GM19395 (cell line): ENCODE results near the gene AIF1.
A peak's percentile ranks its signal among the peaks of the same experiment; 100 is the strongest.

Source experiments
- ATAC-seq: cut with Tn5 transposase; IDR thresholded peaks from one replicate; pipeline ENCODE4 v1.9.1; 2021; ENCODE audit warnings: mild to moderate bottlenecking, moderate library complexity; ENCODE audit not compliant: unreplicated experiment

AIF1 gene

GRCh38 chr6:31614684-31615578, at the start of gene AIF1:
AIF1 (plus strand) TSS chr6:31615234; CDS start chr6:31615330, 96 bp downstream.
- no peak for ATAC-seq

DNA sequence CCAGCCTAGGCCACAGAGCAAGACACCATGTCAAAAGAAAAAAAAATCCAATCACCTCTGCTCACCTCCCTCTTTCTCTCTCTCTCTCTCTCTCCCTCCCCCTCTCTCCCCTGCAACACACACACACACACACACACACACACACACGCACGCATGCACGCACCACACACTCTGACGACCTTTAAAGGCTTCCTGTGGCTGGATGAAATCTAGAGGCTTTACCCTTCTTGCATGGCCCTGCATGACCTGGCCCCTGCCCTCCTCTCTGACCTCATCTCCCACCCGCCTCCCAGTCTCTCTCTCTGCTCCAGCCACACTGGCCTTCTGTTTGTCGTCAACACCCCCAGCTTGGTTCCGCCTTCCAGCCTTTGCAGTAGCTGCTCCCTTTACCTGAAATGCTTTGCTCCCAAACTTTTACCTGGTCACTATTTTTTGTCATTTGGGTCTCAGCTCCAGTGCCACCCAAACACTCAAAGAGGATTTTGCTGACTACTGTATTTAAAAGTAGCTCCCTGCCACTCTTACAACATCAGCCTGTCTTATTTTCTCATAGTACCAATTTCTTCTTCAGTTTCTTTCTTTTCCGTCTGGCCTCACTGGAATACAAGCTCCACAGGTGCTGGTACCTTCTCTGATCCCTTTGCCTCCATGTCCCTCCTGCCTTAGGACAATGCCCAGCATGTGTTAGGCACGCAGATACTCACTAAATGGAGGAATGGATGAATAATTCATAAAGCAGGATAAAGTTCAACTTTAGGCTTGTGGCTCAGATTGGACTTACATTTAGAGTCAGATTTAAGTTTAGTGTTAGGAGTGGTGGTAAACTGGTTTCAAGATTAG, 47.3 kb upstream of the AIF1 start:
- ATAC-seq, result no peak

- peak; percentile 61 for ATAC-seq
Measured at GRCh38 chr6:31568537-31568961, 46.5 kb upstream of the AIF1 start.

GRCh38 chr6:31569861-31570536, 45.0 kb upstream of the AIF1 start:
- ATAC-seq, result no peak

DNA sequence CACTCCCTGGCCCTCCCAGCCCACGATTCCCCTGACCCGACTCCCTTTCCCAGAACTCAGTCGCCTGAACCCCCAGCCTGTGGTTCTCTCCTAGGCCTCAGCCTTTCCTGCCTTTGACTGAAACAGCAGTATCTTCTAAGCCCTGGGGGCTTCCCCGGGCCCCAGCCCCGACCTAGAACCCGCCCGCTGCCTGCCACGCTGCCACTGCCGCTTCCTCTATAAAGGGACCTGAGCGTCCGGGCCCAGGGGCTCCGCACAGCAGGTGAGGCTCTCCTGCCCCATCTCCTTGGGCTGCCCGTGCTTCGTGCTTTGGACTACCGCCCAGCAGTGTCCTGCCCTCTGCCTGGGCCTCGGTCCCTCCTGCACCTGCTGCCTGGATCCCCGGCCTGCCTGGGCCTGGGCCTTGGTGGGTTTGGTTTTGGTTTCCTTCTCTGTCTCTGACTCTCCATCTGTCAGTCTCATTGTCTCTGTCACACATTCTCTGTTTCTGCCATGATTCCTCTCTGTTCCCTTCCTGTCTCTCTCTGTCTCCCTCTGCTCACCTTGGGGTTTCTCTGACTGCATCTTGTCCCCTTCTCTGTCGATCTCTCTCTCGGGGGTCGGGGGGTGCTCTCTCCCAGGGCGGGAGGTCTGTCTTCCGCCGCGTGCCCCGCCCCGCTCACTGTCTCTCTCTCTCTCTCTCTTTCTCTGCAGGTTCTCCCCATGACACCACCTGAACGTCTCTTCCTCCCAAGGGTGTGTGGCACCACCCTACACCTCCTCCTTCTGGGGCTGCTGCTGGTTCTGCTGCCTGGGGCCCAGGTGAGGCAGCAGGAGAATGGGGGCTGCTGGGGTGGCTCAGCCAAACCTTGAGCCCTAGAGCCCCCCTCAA, 42.8 kb upstream of the AIF1 start, which contains the start of gene LTA:
TSS of gene LTA (plus strand) at position 249 of the 871 bp plus-strand sequence. CDS start at position 703, 454 bp downstream.
- peak; percentile 44 for ATAC-seq

- no peak for ATAC-seq
Measured at GRCh38 chr6:31573239-31574105, 41.6 kb upstream of the AIF1 start.

DNA sequence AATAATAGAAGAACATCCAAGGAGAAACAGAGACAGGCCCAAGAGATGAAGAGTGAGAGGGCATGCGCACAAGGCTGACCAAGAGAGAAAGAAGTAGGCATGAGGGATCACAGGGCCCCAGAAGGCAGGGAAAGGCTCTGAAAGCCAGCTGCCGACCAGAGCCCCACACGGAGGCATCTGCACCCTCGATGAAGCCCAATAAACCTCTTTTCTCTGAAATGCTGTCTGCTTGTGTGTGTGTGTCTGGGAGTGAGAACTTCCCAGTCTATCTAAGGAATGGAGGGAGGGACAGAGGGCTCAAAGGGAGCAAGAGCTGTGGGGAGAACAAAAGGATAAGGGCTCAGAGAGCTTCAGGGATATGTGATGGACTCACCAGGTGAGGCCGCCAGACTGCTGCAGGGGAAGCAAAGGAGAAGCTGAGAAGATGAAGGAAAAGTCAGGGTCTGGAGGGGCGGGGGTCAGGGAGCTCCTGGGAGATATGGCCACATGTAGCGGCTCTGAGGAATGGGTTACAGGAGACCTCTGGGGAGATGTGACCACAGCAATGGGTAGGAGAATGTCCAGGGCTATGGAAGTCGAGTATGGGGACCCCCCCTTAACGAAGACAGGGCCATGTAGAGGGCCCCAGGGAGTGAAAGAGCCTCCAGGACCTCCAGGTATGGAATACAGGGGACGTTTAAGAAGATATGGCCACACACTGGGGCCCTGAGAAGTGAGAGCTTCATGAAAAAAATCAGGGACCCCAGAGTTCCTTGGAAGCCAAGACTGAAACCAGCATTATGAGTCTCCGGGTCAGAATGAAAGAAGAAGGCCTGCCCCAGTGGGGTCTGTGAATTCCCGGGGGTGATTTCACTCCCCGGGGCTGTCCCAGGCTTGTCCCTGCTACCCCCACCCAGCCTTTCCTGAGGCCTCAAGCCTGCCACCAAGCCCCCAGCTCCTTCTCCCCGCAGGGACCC, 40.6 kb upstream of the AIF1 start:
- ATAC-seq, result no peak

- no peak for ATAC-seq
Measured at GRCh38 chr6:31575335-31575901, 39.6 kb upstream of the AIF1 start, which contains the start of gene TNF. TNF (plus strand) TSS chr6:31575565; CDS start chr6:31575742, 177 bp downstream.

- no peak for ATAC-seq
Measured at GRCh38 chr6:31575952-31576685, 38.9 kb upstream of the AIF1 start.

DNA sequence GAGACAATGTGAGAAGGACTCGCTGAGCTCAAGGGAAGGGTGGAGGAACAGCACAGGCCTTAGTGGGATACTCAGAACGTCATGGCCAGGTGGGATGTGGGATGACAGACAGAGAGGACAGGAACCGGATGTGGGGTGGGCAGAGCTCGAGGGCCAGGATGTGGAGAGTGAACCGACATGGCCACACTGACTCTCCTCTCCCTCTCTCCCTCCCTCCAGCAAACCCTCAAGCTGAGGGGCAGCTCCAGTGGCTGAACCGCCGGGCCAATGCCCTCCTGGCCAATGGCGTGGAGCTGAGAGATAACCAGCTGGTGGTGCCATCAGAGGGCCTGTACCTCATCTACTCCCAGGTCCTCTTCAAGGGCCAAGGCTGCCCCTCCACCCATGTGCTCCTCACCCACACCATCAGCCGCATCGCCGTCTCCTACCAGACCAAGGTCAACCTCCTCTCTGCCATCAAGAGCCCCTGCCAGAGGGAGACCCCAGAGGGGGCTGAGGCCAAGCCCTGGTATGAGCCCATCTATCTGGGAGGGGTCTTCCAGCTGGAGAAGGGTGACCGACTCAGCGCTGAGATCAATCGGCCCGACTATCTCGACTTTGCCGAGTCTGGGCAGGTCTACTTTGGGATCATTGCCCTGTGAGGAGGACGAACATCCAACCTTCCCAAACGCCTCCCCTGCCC, 38.0 kb upstream of the AIF1 start:
- no peak for ATAC-seq

GRCh38 chr6:31577579-31577966, 37.5 kb upstream of the AIF1 start:
- ATAC-seq, result no peak

DNA sequence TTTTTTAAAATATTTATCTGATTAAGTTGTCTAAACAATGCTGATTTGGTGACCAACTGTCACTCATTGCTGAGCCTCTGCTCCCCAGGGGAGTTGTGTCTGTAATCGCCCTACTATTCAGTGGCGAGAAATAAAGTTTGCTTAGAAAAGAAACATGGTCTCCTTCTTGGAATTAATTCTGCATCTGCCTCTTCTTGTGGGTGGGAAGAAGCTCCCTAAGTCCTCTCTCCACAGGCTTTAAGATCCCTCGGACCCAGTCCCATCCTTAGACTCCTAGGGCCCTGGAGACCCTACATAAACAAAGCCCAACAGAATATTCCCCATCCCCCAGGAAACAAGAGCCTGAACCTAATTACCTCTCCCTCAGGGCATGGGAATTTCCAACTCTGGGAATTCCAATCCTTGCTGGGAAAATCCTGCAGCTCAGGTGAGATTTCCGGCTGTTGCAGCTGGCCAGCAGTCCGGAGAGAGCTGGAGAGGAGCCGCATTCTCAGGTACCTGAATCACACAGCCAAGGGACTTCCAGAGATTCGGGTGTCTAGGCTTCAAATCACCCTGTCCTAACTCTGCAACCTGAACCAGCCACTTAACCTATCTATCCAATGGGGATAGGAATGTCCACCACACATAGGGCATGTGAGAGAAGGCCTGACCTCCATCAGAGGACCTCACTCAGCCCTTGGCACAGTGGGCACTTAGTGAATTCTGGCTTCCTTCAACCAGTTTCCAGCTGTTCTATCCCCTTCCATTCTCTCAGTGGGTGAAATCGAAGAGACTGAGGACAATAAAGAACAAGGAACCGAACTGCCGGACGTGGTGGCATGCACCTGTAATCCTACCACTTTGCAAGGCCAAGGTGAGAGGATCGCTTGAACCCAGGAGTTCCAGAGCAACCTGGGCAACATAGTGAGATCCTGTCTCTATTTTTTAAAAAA, 36.6 kb upstream of the AIF1 start:
- ATAC-seq, result no peak

DNA sequence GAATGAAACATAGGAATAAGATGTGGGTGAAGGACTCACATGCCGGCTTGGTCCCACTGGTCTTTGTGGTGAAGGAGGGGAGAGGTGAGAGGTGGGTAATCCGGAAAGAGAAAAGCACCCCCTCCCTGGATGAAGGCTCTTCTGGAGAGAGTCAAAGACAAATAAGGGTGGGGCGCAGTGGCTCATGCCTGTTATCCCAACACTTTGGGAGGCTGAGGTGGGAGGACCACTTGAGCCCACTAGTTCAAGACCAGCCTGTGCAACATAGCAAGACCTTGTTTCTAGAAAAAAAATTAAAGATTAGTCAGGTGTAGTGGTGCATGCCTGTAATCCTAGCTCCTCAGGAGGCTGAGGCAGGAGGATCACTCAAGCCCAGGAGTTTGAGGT, 35.9 kb upstream of the AIF1 start:
- no peak for ATAC-seq

DNA sequence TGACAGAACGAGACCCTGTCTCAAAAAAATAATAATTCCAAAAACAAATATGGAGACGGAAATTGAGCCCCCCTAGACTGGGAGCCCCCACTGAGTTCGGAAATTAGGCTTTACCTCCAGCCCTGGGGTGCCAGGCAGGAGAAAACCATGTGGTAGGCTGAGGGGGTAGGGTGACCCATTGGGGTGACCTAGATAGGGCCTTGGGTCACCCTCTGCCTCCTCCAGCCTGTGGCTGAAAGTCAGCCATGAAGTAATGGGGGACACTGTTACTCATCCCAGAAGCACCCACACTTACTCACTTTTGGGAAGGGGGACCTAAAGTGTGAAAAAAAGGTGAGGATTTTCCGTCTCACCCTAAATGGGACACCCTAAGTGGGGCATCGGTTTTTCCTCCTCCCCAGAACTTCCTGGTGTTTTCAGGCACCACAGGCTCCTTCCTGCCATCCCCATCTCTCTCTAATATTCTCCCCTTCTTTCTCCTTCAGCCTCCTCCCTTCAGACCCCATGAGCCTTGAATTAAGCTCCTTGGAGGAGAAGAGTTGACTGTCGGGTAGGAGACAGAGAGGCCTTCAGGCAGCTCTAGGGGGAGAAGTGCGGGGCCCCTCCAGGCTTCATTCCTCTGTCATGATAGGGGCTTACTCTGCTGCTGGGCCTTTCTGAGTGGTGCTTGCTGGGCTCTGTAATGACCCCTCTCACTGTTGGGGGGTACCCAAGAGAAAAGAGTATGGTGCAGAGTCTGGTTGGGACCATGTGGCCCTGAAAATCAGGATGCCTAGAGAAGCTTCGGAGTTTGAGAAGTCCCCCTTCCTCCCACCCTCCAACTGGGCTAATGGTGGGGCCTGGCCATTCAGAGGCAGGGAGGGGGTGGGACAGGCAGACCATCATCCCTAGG, 35.2 kb upstream of the AIF1 start:
- no peak for ATAC-seq

GRCh38 chr6:31580438-31580740, 34.6 kb upstream of the AIF1 start:
- ATAC-seq, result no peak
